GM13976 (cell line): Measurements from ENCODE around the gene MORN1.
"Not testable (repeated sequence)": the region's sequence is repeated elsewhere in the genome, so short reads cannot be mapped to it uniquely, and the experiment has no call there.

Source experiments
- DNase-seq: peaks from one replicate; pipeline ENCODE4 v3.0.0; 2012; ENCODE audit warnings: low spot score
- in situ Hi-C: fragments of 300-500 bp; cut with MboI; formaldehyde crosslinking; loops from one replicate; pipeline ENCODE4 v1.12.0; 2022; ENCODE audit warnings: low sequenced_read_pairs, mixed read lengths, inconsistent platforms; ENCODE audit not compliant: unreplicated experiment
- TF ChIP-seq, protein P1 (sequence below): IDR thresholded peaks from 2 replicates; pipeline ENCODE4 v1.5.1; 2012; ENCODE audit warnings: borderline replicate concordance, mild to moderate bottlenecking; ENCODE audit not compliant: insufficient read depth; ENCODE audit errors: extremely low read depth, missing control alignments, control extremely low read depth

MORN1 gene

DNA sequence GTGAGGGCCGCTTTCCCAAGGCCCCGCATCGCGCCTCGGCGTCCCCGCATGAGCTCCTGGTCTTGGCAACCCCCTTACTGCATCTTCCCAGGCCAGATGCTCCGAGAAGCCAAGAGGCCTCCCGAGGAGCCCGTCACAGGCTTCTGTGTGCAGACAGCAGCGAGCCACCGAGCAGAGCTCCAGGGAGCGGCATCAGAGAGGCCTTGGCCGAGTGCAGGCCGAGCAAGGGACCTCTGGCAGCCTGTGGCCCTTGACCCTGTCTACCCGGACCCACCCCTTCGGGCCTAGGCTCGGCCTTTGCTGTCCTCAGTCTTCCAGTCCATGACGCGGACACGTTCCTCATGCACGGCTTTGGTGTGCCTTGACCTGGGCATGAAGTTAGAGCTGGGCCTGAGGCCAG, 63.5 kb downstream of the MORN1 start:
- TF ChIP-seq, protein P1, sequence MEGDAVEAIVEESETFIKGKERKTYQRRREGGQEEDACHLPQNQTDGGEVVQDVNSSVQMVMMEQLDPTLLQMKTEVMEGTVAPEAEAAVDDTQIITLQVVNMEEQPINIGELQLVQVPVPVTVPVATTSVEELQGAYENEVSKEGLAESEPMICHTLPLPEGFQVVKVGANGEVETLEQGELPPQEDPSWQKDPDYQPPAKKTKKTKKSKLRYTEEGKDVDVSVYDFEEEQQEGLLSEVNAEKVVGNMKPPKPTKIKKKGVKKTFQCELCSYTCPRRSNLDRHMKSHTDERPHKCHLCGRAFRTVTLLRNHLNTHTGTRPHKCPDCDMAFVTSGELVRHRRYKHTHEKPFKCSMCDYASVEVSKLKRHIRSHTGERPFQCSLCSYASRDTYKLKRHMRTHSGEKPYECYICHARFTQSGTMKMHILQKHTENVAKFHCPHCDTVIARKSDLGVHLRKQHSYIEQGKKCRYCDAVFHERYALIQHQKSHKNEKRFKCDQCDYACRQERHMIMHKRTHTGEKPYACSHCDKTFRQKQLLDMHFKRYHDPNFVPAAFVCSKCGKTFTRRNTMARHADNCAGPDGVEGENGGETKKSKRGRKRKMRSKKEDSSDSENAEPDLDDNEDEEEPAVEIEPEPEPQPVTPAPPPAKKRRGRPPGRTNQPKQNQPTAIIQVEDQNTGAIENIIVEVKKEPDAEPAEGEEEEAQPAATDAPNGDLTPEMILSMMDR, result no peak
- in situ Hi-C loops, result no loop called here
- DNase-seq, result no peak

DNA sequence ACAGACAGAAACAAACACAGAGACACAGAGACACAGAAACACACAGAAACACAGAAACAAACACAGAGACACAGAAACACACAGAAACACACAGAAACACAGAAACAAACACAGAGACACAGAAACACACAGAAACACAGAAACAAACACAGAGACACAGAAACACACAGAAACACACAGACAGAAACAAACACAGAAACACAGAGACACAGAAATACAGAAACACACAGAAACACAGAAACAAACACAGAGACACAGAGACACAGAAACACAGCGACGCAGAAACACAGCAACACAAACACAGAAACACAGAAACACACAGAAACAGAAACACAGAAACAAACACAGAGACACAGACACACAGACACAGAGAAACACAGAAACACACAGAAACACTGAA, 64.2 kb downstream of the MORN1 start:
- in situ Hi-C loops, DNase-seq: not testable (repeated sequence)

DNA sequence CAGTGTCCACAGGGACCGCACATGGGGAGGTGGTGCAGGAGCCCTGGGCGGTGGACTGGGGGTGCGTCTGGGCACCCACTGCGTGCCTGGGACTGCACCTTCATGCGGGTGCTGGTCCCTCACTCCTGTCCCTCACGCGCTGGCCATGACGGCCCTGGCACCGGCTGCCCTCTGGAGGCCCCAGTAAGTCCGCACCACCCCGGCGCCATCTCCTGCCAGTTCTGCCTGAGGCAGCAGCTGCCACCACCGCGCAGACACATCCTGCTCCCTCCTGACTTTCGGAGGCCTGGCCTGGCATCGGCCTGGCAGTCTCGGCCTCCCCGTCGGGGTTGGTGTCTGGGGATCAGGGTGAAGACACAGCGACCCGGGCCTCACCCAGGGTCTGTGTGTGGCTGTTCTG, 64.8 kb downstream of the MORN1 start:
- in situ Hi-C loops, result no loop called here
- DNase-seq, result no peak
- TF ChIP-seq, protein P1, result no peak

DNA sequence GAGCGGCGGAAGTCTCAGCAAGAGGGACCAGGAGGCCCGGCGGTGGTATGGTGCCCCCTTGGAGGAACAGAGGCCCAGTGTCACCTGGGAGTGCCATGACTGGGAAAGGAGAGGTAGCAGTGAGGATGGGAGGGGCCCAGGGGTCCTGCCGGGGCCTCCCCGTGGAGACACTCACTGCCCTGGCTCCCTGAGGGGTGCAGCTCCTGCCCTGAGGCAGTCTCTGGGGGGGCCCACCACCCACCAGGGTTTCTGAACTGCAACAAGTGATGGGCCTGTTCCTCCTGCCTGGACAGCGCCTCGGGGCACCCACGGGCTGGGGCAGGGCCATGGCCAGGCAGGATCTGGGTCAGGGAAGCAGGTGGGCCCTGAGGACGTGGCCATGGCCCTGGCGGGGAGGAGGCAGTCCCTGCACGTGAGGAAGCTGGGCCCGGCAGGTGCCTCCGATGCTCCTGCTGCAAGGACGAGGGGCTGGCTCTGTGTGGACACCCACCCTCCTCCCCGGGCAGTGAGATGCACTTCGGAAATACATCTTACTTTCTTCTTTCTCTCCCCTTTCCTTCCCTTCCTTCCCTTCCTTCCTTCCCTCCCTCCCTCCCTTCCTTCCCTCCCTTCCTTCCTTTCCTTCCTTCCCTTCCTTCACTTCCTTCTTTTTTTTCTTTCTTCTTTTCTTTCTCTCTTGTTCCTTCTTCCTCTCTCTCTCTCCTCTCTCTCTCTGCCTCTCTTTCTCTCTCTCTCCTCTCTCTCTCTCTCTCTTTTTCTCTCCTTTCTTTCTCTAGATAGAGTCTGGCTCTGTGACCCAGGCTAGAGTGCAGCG, 66.6 kb downstream of the MORN1 start:
- TF ChIP-seq, protein P1, result no peak
- DNase-seq, result no peak
- in situ Hi-C loops, result no loop called here

DNA sequence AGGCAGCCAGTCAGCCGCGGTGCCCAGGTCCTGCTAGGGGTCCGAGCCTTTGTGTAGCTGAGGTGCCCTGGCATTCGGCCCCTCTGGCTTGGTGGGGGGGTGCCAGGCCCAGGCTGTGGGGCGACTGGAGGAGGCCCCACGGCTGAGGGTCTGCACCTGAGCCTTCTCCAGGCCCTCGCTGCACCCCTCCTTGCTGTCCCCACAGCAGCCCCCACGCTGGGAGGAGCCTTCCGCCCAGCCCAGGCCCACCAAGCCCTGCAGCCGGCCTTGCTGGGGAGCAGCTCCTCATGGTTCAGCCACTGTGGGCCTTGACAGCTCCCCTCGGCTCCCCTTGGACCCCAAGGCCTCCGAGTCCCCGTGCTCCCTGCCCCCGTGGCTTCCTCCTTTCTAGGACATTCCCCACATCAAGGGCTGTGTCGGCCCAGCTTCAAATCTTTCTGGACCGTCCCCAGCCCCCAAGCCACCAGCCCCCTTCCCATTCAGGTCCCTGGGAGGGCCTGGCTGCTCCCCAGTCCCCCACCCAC, 67.8 kb downstream of the MORN1 start:
- in situ Hi-C loops, result no loop called here
- TF ChIP-seq, protein P1, result no peak
- no peak for DNase-seq

DNA sequence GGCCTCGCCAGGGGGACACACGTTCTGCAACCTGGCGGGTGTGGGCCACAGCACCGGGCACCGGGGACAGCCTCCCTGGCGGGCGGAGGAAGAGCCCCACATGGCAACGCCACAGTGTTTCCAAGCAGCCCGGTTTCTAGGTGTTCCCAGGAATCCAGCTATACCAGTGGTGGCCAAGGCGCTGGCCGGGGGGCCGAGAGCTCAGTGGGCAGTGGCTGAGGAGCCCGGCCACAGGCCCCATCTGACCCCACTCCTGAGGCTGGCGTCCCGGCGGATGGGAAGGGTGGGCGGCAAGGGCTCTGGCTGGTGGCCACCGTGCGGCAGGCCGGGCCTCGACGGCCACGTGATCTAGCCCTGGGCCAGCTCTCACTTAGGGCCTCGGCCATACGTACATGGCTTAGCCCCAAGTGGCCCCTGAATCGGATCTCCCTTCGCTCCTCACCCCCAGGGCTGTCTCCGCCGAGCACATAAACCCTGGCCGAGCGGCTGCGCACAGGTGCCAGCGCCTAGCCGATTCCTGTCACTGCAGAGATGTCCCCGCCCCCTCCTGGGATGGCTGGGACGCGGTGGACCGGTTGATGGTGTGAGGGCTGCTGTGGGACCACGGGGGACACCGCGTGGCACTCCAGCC, 68.7 kb downstream of the MORN1 start:
- in situ Hi-C loops, result no loop called here
- TF ChIP-seq, protein P1, result no peak
- no peak for DNase-seq

DNA sequence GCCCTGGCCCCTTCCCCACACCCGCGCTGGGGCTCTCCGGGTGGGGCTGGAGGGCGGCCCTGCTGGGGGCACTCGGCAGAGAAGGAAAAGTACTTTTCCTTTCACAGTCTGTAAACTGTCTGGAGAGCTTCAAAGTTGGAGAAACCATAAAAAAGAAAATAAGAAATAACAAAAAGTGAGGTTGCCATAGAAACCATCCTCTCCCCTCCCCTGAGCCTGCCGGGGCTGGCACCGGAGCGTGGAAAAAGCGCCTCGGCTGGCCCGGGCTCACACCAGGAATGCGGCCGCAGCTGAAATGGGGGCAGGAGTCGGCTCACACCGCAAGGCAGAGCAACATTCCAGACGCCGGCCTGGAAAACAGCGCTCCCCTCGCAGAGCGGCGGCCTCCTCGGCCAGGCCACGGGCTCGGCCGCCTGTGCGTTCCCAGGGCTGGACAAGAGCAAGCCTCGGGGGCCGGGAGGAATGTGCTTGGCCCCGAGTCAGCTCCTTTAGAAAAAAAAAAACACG, 69.2 kb downstream of the MORN1 start:
- in situ Hi-C loops, result no loop called here
- TF ChIP-seq, protein P1, result no peak
- no peak for DNase-seq
